Measurements from ENCODE around the gene MT3. TPM values are rescaled to one million over a fixed set of nuclear protein-coding genes. Genes with fewer than 3 reads are reported as not detected.

The MT3 gene
- polyA plus RNA-seq (2011; rRNA removed): not detected in 2 replicates
- polyA minus RNA-seq (2011; rRNA and poly(A)+ RNA removed): not detected in 2 replicates

DNA sequence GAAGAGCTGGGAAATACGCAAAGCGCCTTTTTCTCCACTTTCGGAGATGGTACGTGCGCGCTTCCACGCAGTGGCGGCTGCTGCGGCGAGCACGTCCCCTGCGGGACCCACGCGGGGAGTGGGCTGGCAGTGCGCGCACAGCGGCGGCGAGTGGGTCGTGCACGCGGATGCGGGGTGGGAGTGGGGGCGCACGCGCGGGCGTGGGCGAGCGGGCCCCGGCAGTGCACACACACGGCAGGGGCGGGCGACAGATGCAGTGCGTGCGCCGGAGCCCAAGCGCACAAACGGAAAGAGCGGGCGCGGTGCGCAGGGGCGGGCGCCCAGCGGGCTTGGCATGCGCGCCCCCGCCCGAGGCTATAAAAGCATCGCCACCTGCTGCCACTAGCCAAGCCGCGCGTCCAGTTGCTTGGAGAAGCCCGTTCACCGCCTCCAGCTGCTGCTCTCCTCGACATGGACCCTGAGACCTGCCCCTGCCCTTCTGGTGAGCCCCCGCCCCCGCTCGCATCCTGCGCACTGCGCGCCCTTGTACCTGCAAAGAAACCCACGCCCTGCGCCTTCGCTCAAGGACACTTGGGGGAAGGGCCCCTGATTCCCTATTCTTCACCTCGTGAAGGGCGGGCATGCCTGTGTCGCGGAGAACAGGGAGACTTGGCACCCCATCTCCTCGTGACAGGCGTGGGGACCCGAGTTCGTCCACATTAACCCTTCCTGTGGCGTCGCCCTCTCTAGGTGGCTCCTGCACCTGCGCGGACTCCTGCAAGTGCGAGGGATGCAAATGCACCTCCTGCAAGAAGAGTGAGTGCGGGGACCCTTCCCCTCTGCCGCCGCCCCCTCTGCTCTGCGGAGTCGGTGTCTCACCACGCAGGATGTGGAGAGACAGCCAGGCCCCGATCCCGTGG lies at the start of gene MT3:
Gene MT3, plus strand, starts transcription at position 388 of the 899 bp plus-strand sequence. Its CDS starts 63 bp downstream, at position 451.
- ChIA-PET POLR2A (no interaction called here), CTCF (no interaction called here)
- DNase-seq (ENCODE audit: low read depth, low spot score): no peak
- Histone ChIP-seq H3K9me3 (ENCODE audit: control insufficient read depth, insufficient read depth, low read length) (no peaks in the 10 kb centered on the region; the same call in 1 of the 2 replicates), H3K27ac (ENCODE audit: low read depth, low read length) (no peak within 1 kb of the TSS), H3K27me3 (ENCODE audit: control insufficient read depth, insufficient read depth, low read length) (peaks cover 57% of the 10 kb centered on the region), H3K4me3 (ENCODE audit: low read depth, low read length) (peak within 1 kb of the TSS; percentile 45)
- TF ChIP-seq, protein P1, sequence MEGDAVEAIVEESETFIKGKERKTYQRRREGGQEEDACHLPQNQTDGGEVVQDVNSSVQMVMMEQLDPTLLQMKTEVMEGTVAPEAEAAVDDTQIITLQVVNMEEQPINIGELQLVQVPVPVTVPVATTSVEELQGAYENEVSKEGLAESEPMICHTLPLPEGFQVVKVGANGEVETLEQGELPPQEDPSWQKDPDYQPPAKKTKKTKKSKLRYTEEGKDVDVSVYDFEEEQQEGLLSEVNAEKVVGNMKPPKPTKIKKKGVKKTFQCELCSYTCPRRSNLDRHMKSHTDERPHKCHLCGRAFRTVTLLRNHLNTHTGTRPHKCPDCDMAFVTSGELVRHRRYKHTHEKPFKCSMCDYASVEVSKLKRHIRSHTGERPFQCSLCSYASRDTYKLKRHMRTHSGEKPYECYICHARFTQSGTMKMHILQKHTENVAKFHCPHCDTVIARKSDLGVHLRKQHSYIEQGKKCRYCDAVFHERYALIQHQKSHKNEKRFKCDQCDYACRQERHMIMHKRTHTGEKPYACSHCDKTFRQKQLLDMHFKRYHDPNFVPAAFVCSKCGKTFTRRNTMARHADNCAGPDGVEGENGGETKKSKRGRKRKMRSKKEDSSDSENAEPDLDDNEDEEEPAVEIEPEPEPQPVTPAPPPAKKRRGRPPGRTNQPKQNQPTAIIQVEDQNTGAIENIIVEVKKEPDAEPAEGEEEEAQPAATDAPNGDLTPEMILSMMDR (IDR thresholded peaks at IDR 0.05; ENCODE audit: low read depth, low read length): no peak

GRCh38 chr16:56539656-56540055 lies 49.7 kb upstream of the MT3 start:
- no peak for DNase-seq (ENCODE audit: low read depth, low spot score)

GRCh38 chr16:56542039-56542438 lies 47.3 kb upstream of the MT3 start:
- Histone ChIP-seq H3K27me3 (ENCODE audit: control insufficient read depth, insufficient read depth, low read length) (peaks cover 8% of the 10 kb centered on the region), H3K27ac (ENCODE audit: low read depth, low read length) (no peak overlapping the region), H3K9me3 (ENCODE audit: control insufficient read depth, insufficient read depth, low read length) (no peaks in the 10 kb centered on the region), H3K4me3 (ENCODE audit: low read depth, low read length) (no peak overlapping the region)
- DNase-seq (ENCODE audit: low read depth, low spot score): no peak
- ChIA-PET CTCF (no interaction called here), POLR2A (no interaction called here)
- TF ChIP-seq, protein P1 (IDR thresholded peaks at IDR 0.05; ENCODE audit: low read depth, low read length): no peak

More at GRCh38 chr16:56539656-56540055, 49.7 kb upstream of the MT3 start:
- POLR2A ChIA-PET: no interaction called here
- TF ChIP-seq, protein P1 (IDR thresholded peaks at IDR 0.05; ENCODE audit: low read depth, low read length): no peak
- no peak overlapping the region for H3K27ac ChIP-seq (ENCODE audit: low read depth, low read length)
- no peak overlapping the region for H3K4me3 ChIP-seq (ENCODE audit: low read depth, low read length)
- CTCF ChIA-PET: interaction anchor here (1.0 kb wide), 1 partner anchor 61 kb away, joined by 3 read pairs; no protein-coding TSS in a partner anchor
- no peaks in the 10 kb centered on the region for H3K9me3 ChIP-seq (ENCODE audit: control insufficient read depth, insufficient read depth, low read length)
- peaks cover 12% of the 10 kb centered on the region for H3K27me3 ChIP-seq (ENCODE audit: control insufficient read depth, insufficient read depth, low read length)

DNA sequence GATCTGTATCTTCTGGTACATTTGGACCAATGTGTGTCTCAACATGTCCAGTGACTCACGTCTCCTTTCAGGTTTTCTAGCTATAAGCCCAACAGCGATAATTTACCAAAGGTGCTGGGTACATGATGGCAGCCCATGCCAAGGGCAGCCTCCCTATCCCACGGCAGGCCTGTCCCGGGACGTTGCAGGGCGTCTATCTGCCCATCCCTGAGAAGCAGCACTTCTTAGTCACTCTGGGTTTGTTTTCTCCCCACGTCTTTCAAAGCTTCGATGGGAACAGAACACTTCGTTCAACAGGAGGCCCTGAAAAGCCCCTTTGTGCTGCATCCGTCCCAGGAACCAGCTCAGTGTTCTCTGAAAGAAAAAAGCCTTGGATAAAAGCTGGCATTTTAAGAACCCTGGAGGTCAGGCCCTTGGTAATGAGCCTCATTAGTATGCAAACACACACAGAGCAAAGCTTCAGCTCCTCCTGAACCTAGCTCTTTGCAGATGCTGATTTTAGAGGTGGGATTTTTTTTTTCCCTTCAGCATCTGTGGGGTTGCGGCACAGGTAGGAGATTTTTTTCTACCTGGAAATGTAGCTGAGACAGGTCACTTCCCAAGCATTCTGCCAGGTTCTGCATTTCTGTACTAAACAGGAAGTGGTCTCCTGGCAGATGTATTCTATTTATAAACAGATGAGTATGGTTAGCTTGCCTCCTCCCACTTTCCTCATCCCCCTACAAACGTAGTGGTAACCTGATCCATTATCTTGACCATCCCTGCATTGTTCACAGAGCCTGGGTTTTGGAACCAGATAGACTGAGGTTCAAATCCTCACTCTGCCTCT lies 42.0 kb upstream of the MT3 start:
- Histone ChIP-seq H3K27me3 (ENCODE audit: control insufficient read depth, insufficient read depth, low read length) (peaks cover 4% of the 10 kb centered on the region), H3K9me3 (ENCODE audit: control insufficient read depth, insufficient read depth, low read length) (no peaks in the 10 kb centered on the region), H3K27ac (ENCODE audit: low read depth, low read length) (peak overlapping the region; percentile 73), H3K4me3 (ENCODE audit: low read depth, low read length) (no peak overlapping the region)
- TF ChIP-seq, protein P1 (IDR thresholded peaks at IDR 0.05; ENCODE audit: low read depth, low read length): no peak
- CTCF ChIA-PET: interaction anchor here (0.7 to 1.3 kb wide), 3 partner anchors 33 to 154 kb away, joined by 3 to 4 read pairs (median 3); no protein-coding TSS in a partner anchor
- DNase-seq (ENCODE audit: low read depth, low spot score): peak; percentile 55
- POLR2A ChIA-PET: interaction anchor here (0.6 to 1.4 kb wide), 3 partner anchors 60 to 159 kb away, joined by 3 read pairs; partner anchors contain the start of gene MT1E

Data from AG04450 (cell line).